Keratinocyte (primary cell): Measurements from ENCODE around the gene DENND4C. TPM values are rescaled to one million over a fixed set of nuclear protein-coding genes. Genes with fewer than 3 reads are reported as not detected.

Experiments
- DNase-seq: peaks from one replicate; pipeline ENCODE4 v3.0.0-alpha.2; 2011; ENCODE audit warnings: low read depth, missing footprints, low spot score
- FAIRE-seq: peaks from 2 replicates; lab custom pipeline; 2011; peaks lifted over from hg19 to GRCh38; lab: Jason Lieb, UNC
- H2AFZ ChIP-seq: 2 replicates; pipeline ENCODE4 v1.6.0; 2012; ENCODE audit warnings: low read length, control low read depth, inconsistent platforms; ENCODE audit not compliant: control insufficient read depth
- H3K27ac ChIP-seq: 2 replicates; pipeline ENCODE4 v1.5.1; 2011; ENCODE audit warnings: low read length; ENCODE audit not compliant: control insufficient read depth, insufficient read depth
- H3K27me3 ChIP-seq: 3 replicates; pipeline ENCODE4 v1.6.0; 2011; ENCODE audit warnings: low read length; ENCODE audit not compliant: control insufficient read depth, insufficient read depth; ENCODE audit errors: extremely low read depth
- H3K36me3 ChIP-seq, 2 experiments: 2 replicates in 1 of 2; 3 replicates in 1 of 2; pipeline ENCODE4 v1.5.1; 2011; ENCODE audit warnings: low read length in 2 of 2, mild to moderate bottlenecking in 1 of 2; ENCODE audit not compliant: control insufficient read depth in 2 of 2, insufficient read depth in 2 of 2; ENCODE audit errors: extremely low read depth in 1 of 2
- H3K4me1 ChIP-seq: 3 replicates; pipeline ENCODE4 v1.5.1; 2011; ENCODE audit warnings: low read length; ENCODE audit not compliant: control insufficient read depth, insufficient read depth; ENCODE audit errors: extremely low read depth
- H3K4me2 ChIP-seq: 3 replicates; pipeline ENCODE4 v1.6.0; 2011; ENCODE audit warnings: low read depth, low read length; ENCODE audit not compliant: control insufficient read depth, insufficient read depth; ENCODE audit errors: extremely low read depth
- H3K4me3 ChIP-seq, 3 experiments: fragments of 200-600 bp in 1 of 3; sonication (generic) in 1 of 3; 2 replicates in 2 of 3; 3 replicates in 1 of 3; pipeline ENCODE4 v1.5.1; 2011 to 2016; ENCODE audit warnings: low read length in 3 of 3, mild to moderate bottlenecking in 3 of 3, control low read depth in 2 of 3, inconsistent platforms in 1 of 3, low read depth in 1 of 3, mixed read lengths in 1 of 3, mixed run types in 1 of 3, moderate library complexity in 1 of 3; ENCODE audit not compliant: control insufficient read depth in 2 of 3, insufficient read depth in 2 of 3; ENCODE audit errors: extremely low read depth in 1 of 3
- H3K79me2 ChIP-seq: 2 replicates; pipeline ENCODE4 v1.6.0; 2012; ENCODE audit warnings: low read length; ENCODE audit not compliant: control insufficient read depth, insufficient read depth
- H3K9ac ChIP-seq: 3 replicates; pipeline ENCODE4 v1.6.0; 2011; ENCODE audit warnings: low read length; ENCODE audit not compliant: control insufficient read depth, insufficient read depth; ENCODE audit errors: extremely low read depth
- H3K9me1 ChIP-seq: 3 replicates; pipeline ENCODE4 v1.6.0; 2011; ENCODE audit warnings: low read length; ENCODE audit not compliant: control insufficient read depth, insufficient read depth; ENCODE audit errors: extremely low read depth
- H3K9me3 ChIP-seq: 2 replicates; pipeline ENCODE4 v1.5.1; 2012; ENCODE audit warnings: low read depth, low read length; ENCODE audit not compliant: control insufficient read depth
- H4K20me1 ChIP-seq: 3 replicates; pipeline ENCODE4 v1.6.0; 2011; ENCODE audit warnings: low read length; ENCODE audit not compliant: control insufficient read depth, insufficient read depth; ENCODE audit errors: extremely low read depth
- EZH2 ChIP-seq: IDR thresholded peaks from one replicate; pipeline ENCODE4 v1.6.1; 2012; ENCODE audit warnings: inconsistent platforms, mild to moderate bottlenecking, low read length, moderate library complexity
- dilution Hi-C: fragments of 300-500 bp; cut with MboI; formaldehyde crosslinking; loops from one replicate; pipeline ENCODE4 v1.7.0; 2020; ENCODE audit warnings: low sequenced_read_pairs; ENCODE audit not compliant: extremely low pct_ligation_motif_present
- polyA plus RNA-seq, 5 experiments: library from polyadenylated mRNA; depleted of rRNA in 3 of 5; stranded (reverse) in 3 of 5; stranded (forward) in 1 of 5; unstranded in 1 of 5; fragments of >200 nt; gene quantifications; 1 replicate in 1 of 5; 2 replicates in 3 of 5; 3 replicates in 1 of 5; pipeline versions ENCODE4 v1.2.1 to v1.2.3, GENCODE V29; 2011 to 2012; ENCODE audit warnings: missing spikeins in 2 of 5, low read depth in 1 of 5, low replicate concordance in 1 of 5
- TF ChIP-seq, protein P1 (sequence below), 3 experiments: IDR thresholded peaks in 1 of 3; conservative IDR thresholded peaks in 1 of 3; optimal IDR thresholded peaks in 1 of 3; 2 replicates in 2 of 3; 3 replicates in 1 of 3; pipeline versions ENCODE3 to v1.5.1; 2011; ENCODE audit warnings: low read length in 3 of 3, mild to moderate bottlenecking in 3 of 3, moderate library complexity in 2 of 3, control low read depth in 1 of 3, inconsistent platforms in 1 of 3; ENCODE audit not compliant: insufficient read depth in 2 of 3; ENCODE audit errors: extremely low read depth in 1 of 3

DENND4C gene
- polyA plus RNA-seq, 1 donor (not counting 4 experiments of a cell fraction or from before 2014, with no cell fraction given), result 25.6 TPM

DNA sequence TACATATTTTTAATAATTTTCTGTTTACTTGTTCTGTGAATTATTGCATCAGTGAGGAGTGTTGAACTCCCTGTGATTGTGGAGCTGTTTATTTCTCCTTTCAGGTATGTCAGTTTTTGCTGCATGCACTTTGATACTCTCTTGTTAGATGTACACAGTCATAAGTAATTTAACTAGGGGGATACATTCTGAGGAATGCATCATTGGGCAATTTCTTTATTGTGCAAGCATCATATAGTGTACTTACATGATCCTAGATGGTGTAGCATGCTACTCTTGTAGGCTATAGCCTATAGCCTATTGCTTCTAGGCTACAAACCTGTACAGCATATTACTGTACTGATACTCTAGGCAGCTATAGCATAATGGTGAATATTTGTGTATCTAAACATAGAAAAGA, 9.5 kb downstream of the DENND4C start:
- H3K4me3 ChIP-seq, result no peak overlapping the region
- H2AFZ ChIP-seq, result no peak overlapping the region
- peaks cover 4% of the 10 kb centered on the region for H3K4me1 ChIP-seq
- FAIRE-seq, result no peak
- no peaks in the 10 kb centered on the region for H4K20me1 ChIP-seq
- H3K9me1 ChIP-seq, result peaks cover 2% of the 10 kb centered on the region
- TF ChIP-seq EZH2, result no peak
- TF ChIP-seq, protein P1, sequence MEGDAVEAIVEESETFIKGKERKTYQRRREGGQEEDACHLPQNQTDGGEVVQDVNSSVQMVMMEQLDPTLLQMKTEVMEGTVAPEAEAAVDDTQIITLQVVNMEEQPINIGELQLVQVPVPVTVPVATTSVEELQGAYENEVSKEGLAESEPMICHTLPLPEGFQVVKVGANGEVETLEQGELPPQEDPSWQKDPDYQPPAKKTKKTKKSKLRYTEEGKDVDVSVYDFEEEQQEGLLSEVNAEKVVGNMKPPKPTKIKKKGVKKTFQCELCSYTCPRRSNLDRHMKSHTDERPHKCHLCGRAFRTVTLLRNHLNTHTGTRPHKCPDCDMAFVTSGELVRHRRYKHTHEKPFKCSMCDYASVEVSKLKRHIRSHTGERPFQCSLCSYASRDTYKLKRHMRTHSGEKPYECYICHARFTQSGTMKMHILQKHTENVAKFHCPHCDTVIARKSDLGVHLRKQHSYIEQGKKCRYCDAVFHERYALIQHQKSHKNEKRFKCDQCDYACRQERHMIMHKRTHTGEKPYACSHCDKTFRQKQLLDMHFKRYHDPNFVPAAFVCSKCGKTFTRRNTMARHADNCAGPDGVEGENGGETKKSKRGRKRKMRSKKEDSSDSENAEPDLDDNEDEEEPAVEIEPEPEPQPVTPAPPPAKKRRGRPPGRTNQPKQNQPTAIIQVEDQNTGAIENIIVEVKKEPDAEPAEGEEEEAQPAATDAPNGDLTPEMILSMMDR (optimal IDR thresholded peaks at IDR 0.05 in 1 of 3, IDR thresholded peaks at IDR 0.05 in 1 of 3, conservative IDR thresholded peaks at IDR 0.05 in 1 of 3; ENCODE audit: extremely low read depth in 1 of 3, insufficient read depth in 2 of 3, low read length in 3 of 3), result no peak
- no peak overlapping the region for H3K4me2 ChIP-seq
- H3K9me3 ChIP-seq, result no peaks in the 10 kb centered on the region
- dilution Hi-C loops, result no loop called here
- peaks cover 84% of the 10 kb centered on the region for H3K79me2 ChIP-seq
- H3K9ac ChIP-seq, result no peak overlapping the region
- DNase-seq, result no peak
- H3K27me3 ChIP-seq, result no peaks in the 10 kb centered on the region
- no peak overlapping the region for H3K27ac ChIP-seq
- H3K36me3 ChIP-seq, result no peaks in the 10 kb centered on the region

- Histone ChIP-seq H3K79me2 (peaks cover 84% of the 10 kb centered on the region), H2AFZ (no peak overlapping the region), H3K9me3 (no peaks in the 10 kb centered on the region), H3K4me2 (no peak overlapping the region), H3K4me3 (no peak overlapping the region), H3K4me1 (peaks cover 4% of the 10 kb centered on the region), H3K27ac (no peak overlapping the region), H3K36me3 (no peaks in the 10 kb centered on the region), H3K27me3 (no peaks in the 10 kb centered on the region), H3K9ac (no peak overlapping the region), H3K9me1 (no peaks in the 10 kb centered on the region), H4K20me1 (no peaks in the 10 kb centered on the region)
- dilution Hi-C loops, result no loop called here
- TF ChIP-seq, protein P1 (optimal IDR thresholded peaks at IDR 0.05 in 1 of 3, IDR thresholded peaks at IDR 0.05 in 1 of 3, conservative IDR thresholded peaks at IDR 0.05 in 1 of 3; ENCODE audit: extremely low read depth in 1 of 3, insufficient read depth in 2 of 3, low read length in 3 of 3), result no peak
- FAIRE-seq (no peak), DNase-seq (no peak)
Measured at GRCh38 chr9:19241728-19242127, 11.2 kb downstream of the DENND4C start.
